HEK293T (cell line): Measurements from ENCODE around the gene CLDN6.

Experiments used
- BHLHE40 ChIP-seq: fragments of 450-650 bp; IDR thresholded peaks from 2 replicates; pipeline ENCODE4 v1.6.1; 2016; ENCODE audit warnings: mild to moderate bottlenecking, moderate library complexity, borderline replicate concordance
- ELF4 ChIP-seq: fragments of 450-650 bp; IDR thresholded peaks from 2 replicates; pipeline ENCODE4 v1.6.1; 2017; ENCODE audit warnings: antibody characterized with exemption
- FOXK2 ChIP-seq: fragments of 450-650 bp; IDR thresholded peaks from 2 replicates; pipeline ENCODE4 v1.6.1; 2016; ENCODE audit warnings: mild to moderate bottlenecking
- FOXM1 ChIP-seq: fragments of 450-650 bp; IDR thresholded peaks from 2 replicates; pipeline ENCODE4 v1.6.1; 2017; ENCODE audit warnings: mild to moderate bottlenecking, borderline replicate concordance
- HDGF ChIP-seq: fragments of 450-650 bp; IDR thresholded peaks from 2 replicates; pipeline ENCODE4 v1.6.1; 2017; ENCODE audit warnings: antibody characterized with exemption, borderline replicate concordance
- L3MBTL2 ChIP-seq: fragments of 450-650 bp; conservative IDR thresholded peaks from 2 replicates; pipeline ENCODE4 v1.6.1; 2016; ENCODE audit warnings: mild to moderate bottlenecking
- LEF1 ChIP-seq: fragments of 450-650 bp; IDR thresholded peaks from 2 replicates; pipeline ENCODE4 v1.6.1; 2017; ENCODE audit warnings: mild to moderate bottlenecking, borderline replicate concordance
- SP1 ChIP-seq: fragments of 450-650 bp; IDR thresholded peaks from 2 replicates; pipeline ENCODE4 v1.6.1; 2017
- SUZ12 ChIP-seq: fragments of 450-650 bp; IDR thresholded peaks from 2 replicates; pipeline ENCODE4 v1.6.1; 2016; ENCODE audit warnings: mild to moderate bottlenecking

- no peak for TF ChIP-seq SUZ12
- no peak for TF ChIP-seq LEF1
- no peak for TF ChIP-seq SP1
- TF ChIP-seq FOXM1: no peak
- TF ChIP-seq HDGF: no peak
- no peak for TF ChIP-seq FOXK2
- TF ChIP-seq ELF4: no peak
- no peak for TF ChIP-seq L3MBTL2
- no peak for TF ChIP-seq BHLHE40
These were observed 5.7 kb downstream of the CLDN6 start for GRCh38 chr16:3012246-3012645.
